Panc1 (cell line): ENCODE data around the gene NASP. TPM values are rescaled to one million over a fixed set of nuclear protein-coding genes. Genes with fewer than 3 reads are reported as not detected.

Experiments used
- ATAC-seq: fragments of 200-7000 bp; cut with Tn5 transposase; 2 replicates; pipeline ENCODE4 v1.9.1; 2020; ENCODE audit warnings: mild to moderate bottlenecking, moderate library complexity
- Bru-seq: library from RNA; stranded (reverse); fragments of 400-500 nt; gene quantifications from one replicate; lab custom pipeline; 2021; lab: Mats Ljungman, UMichigan
- BruChase-seq, 2 experiments: library from RNA; stranded (reverse); fragments of 400-500 nt; gene quantifications; one replicate each; lab custom pipeline; 2021; lab: Mats Ljungman, UMichigan
- BruUV-seq: library from RNA; stranded (reverse); fragments of 400-500 nt; replicated peaks from 2 replicates; lab custom pipeline; 2021; lab: Mats Ljungman, UMichigan
- CTCF ChIA-PET: fragments of 300-600 bp; sonication (Branson Sonifier 250); formaldehyde crosslinking; loops from one replicate; lab custom pipeline; 2022; ENCODE audit warnings: antibody characterized with exemption; lab: Charles Lee
- POLR2A ChIA-PET: fragments of 300-600 bp; sonication (Branson Sonifier 250); formaldehyde crosslinking; loops from one replicate; lab custom pipeline; 2022; ENCODE audit warnings: antibody characterized with exemption; lab: Charles Lee
- DNase-seq: peaks from one replicate; pipeline ENCODE4 v3.0.0-alpha.2; 2010; ENCODE audit warnings: low read depth, low spot score
- H3K27ac ChIP-seq: 2 replicates; pipeline ENCODE4 v1.5.1; 2011; ENCODE audit warnings: mild to moderate bottlenecking, low read length, inconsistent platforms
- H3K27me3 ChIP-seq: fragments of 200-500 bp; sonication (Bioruptor generic); 2 replicates; pipeline ENCODE4 v1.6.0; 2014; ENCODE audit warnings: low read length, inconsistent platforms; ENCODE audit not compliant: control insufficient read depth, insufficient read depth
- H3K36me3 ChIP-seq: fragments of 200-500 bp; sonication (Bioruptor generic); 2 replicates; pipeline ENCODE4 v1.5.1; 2014; ENCODE audit warnings: inconsistent platforms, mild to moderate bottlenecking, low read length, moderate library complexity; ENCODE audit not compliant: control insufficient read depth, insufficient read depth
- H3K4me1 ChIP-seq: 2 replicates; pipeline ENCODE4 v1.5.1; 2011; ENCODE audit warnings: inconsistent platforms, mild to moderate bottlenecking, low read length, moderate library complexity; ENCODE audit not compliant: control insufficient read depth, insufficient read depth
- H3K4me3 ChIP-seq, 2 experiments: 2 replicates each; pipeline ENCODE4 v1.5.1; 2011 to 2012; ENCODE audit warnings: low read depth in 2 of 2, low read length in 2 of 2, mild to moderate bottlenecking in 2 of 2, inconsistent platforms in 1 of 2, moderate library complexity in 1 of 2
- H3K9me3 ChIP-seq: fragments of 200-500 bp; sonication (Bioruptor generic); 2 replicates; pipeline ENCODE4 v1.5.1; 2014; ENCODE audit warnings: low read depth, mild to moderate bottlenecking, inconsistent platforms, low read length, moderate library complexity; ENCODE audit not compliant: control insufficient read depth, insufficient read depth
- POLR2AphosphoS5 ChIP-seq: IDR thresholded peaks from 2 replicates; pipeline ENCODE4 v1.6.1; 2012; ENCODE audit warnings: mild to moderate bottlenecking, low read depth, low read length, moderate library complexity
- SIN3A ChIP-seq: IDR thresholded peaks from 2 replicates; pipeline ENCODE4 v1.6.1; 2012; ENCODE audit warnings: low read depth, mild to moderate bottlenecking, low read length, moderate library complexity, borderline replicate concordance; ENCODE audit not compliant: insufficient read depth
- TCF7L2 ChIP-seq: IDR thresholded peaks from 2 replicates; pipeline ENCODE4 v1.6.1; 2011; ENCODE audit warnings: mild to moderate bottlenecking, low read depth, low read length, inconsistent platforms
- in situ Hi-C: cut with HindIII; loops from 2 replicates; pipeline ENCODE4 v1.10.0; 2016; ENCODE audit warnings: low sequenced_read_pairs, low pct_unique_long_range_greater_than_20kb
- intact Hi-C: fragments of 100-400 bp; cut with micrococcal nuclease; formaldehyde crosslinking; loops from one replicate; pipeline ENCODE4 v1.10.0; 2022; ENCODE audit not compliant: unreplicated experiment
- long read RNA-seq: library from polyadenylated mRNA; unstranded; transcript quantifications from one replicate; pipeline ENCODE4 v2.0.0, GENCODE V29; 2021; ENCODE audit not compliant: unreplicated experiment
- polyA plus RNA-seq: library from polyadenylated mRNA; unstranded; fragments of >200 nt; gene quantifications from one replicate; pipeline ENCODE4 v1.2.1, GENCODE V29; 2012; ENCODE audit warnings: missing spikeins; ENCODE audit not compliant: insufficient read length
- total RNA-seq: library from RNA; stranded (reverse); gene quantifications from one replicate; pipeline ENCODE4 v1.2.1, GENCODE V29; 2021; ENCODE audit not compliant: unreplicated experiment
- TF ChIP-seq, protein P1 (sequence below): fragments of 450-650 bp; IDR thresholded peaks from 2 replicates; pipeline ENCODE4 v1.5.1; 2017; ENCODE audit warnings: mild to moderate bottlenecking

NASP gene, protein sequence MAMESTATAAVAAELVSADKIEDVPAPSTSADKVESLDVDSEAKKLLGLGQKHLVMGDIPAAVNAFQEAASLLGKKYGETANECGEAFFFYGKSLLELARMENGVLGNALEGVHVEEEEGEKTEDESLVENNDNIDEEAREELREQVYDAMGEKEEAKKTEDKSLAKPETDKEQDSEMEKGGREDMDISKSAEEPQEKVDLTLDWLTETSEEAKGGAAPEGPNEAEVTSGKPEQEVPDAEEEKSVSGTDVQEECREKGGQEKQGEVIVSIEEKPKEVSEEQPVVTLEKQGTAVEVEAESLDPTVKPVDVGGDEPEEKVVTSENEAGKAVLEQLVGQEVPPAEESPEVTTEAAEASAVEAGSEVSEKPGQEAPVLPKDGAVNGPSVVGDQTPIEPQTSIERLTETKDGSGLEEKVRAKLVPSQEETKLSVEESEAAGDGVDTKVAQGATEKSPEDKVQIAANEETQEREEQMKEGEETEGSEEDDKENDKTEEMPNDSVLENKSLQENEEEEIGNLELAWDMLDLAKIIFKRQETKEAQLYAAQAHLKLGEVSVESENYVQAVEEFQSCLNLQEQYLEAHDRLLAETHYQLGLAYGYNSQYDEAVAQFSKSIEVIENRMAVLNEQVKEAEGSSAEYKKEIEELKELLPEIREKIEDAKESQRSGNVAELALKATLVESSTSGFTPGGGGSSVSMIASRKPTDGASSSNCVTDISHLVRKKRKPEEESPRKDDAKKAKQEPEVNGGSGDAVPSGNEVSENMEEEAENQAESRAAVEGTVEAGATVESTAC
- 193 TPM for total RNA-seq
- 147 TPM for polyA plus RNA-seq
- percentile 98 among the genes with signal in this experiment for Bru-seq, nascent RNA
- percentile 99 among the genes with signal in this experiment for BruChase-seq, experiment 1, labeled RNA remaining after a 2-hour chase
- BruChase-seq, experiment 2, labeled RNA remaining after a 6-hour chase, result percentile 98 among the genes with signal in this experiment
- long read RNA-seq, transcript NASP-202 (14 exons, 1,538 nt), result major isoform, 51 of 233 reads
- long read RNA-seq, transcript NASP-209 (2 exons, 541 nt), result minor isoform, 23 of 233 reads
- long read RNA-seq, transcript NASP-201 (15 exons, 3,207 nt), result minor isoform, 48 of 233 reads
- long read RNA-seq, transcript NASP-210 (9 exons, 3,659 nt), result minor isoform, 9 of 233 reads
- long read RNA-seq, partial matches to known transcripts, result 72 of 233 reads
- long read RNA-seq, other reads (novel, unspliced or antisense), result 24 of 233 reads

- ChIA-PET CTCF (interaction anchor here (0.7 kb wide), 1 partner anchor 190 kb away, joined by 3 read pairs; no protein-coding TSS in a partner anchor), POLR2A (no interaction called here)
- BruUV-seq, result no TSS peak
- H3K27ac ChIP-seq, result peak within 1 kb of the TSS; percentile 90
- TF ChIP-seq, protein P1, sequence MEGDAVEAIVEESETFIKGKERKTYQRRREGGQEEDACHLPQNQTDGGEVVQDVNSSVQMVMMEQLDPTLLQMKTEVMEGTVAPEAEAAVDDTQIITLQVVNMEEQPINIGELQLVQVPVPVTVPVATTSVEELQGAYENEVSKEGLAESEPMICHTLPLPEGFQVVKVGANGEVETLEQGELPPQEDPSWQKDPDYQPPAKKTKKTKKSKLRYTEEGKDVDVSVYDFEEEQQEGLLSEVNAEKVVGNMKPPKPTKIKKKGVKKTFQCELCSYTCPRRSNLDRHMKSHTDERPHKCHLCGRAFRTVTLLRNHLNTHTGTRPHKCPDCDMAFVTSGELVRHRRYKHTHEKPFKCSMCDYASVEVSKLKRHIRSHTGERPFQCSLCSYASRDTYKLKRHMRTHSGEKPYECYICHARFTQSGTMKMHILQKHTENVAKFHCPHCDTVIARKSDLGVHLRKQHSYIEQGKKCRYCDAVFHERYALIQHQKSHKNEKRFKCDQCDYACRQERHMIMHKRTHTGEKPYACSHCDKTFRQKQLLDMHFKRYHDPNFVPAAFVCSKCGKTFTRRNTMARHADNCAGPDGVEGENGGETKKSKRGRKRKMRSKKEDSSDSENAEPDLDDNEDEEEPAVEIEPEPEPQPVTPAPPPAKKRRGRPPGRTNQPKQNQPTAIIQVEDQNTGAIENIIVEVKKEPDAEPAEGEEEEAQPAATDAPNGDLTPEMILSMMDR, result no peak
- TF ChIP-seq TCF7L2 (peak; percentile 56; the same call in 1 of the 2 replicates), SIN3A (peak; percentile 64; the same call in 1 of the 2 replicates), POLR2AphosphoS5 (peak; percentile 99)
- peaks cover 8% of the 10 kb centered on the region; the same call in 1 of the 2 replicates for H3K4me1 ChIP-seq
- intact Hi-C loops (no loop called here), in situ Hi-C loops (no loop called here)
- H3K4me3 ChIP-seq, result peak within 1 kb of the TSS; percentile 89 to 98
- no peaks in the 10 kb centered on the region for H3K9me3 ChIP-seq
- no peak for DNase-seq
- no peaks in the 10 kb centered on the region for H3K27me3 ChIP-seq
- H3K36me3 ChIP-seq, result peaks cover 2% of the 10 kb centered on the region; the same call in 1 of the 2 replicates
- peak; percentile 87 for ATAC-seq
Observed at GRCh38 chr1:45583666-45584350, at the start of gene NASP. Gene NASP, plus strand, starts transcription at chr1:45584041. Its CDS starts 106 bp downstream, at chr1:45584147.

DNA sequence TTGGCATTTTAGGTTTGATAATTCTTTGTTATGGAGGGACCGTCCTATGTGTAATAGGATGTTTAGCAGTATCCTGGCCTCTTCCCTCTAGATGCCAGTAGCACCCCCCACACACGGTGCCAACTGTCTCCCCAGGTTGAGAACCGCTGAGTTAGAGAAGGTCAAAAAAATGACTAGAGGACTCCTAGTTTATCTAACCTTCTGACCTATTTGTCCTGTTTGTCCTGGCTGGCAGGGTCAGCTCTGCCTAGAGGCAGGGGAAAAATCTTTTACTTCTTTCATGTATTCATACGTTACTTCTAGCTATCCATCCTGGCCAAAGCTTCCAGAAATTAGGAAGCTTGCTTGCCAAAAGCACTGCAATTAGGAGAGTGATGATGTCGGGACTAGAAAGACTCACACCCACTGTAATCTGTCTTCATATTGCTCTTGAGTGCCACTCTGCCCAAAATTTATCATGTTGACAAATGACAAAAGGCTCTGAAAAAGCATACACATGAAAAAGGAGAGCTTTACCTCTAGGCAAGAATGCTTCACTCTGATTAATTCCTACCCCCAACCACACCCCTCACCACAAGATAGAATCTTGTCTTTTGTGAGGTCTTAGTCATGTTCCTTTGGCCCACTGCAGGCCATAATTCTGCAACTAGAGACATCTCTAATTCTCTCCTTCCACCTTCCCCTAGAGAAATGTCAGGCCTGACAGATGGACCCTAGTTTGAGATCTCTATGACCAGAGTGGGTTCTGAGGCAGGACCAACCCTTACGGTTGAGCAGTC is 47.7 kb upstream of the NASP start:
- H3K4me3 ChIP-seq, result no peak overlapping the region
- TF ChIP-seq POLR2AphosphoS5, result no peak
- TF ChIP-seq, protein P1, result no peak
- DNase-seq, result no peak
- H3K27me3 ChIP-seq, result no peaks in the 10 kb centered on the region
- no peaks in the 10 kb centered on the region for H3K36me3 ChIP-seq
- no peaks in the 10 kb centered on the region for H3K9me3 ChIP-seq
- intact Hi-C loops, result no loop called here
- no peak overlapping the region for H3K27ac ChIP-seq
- ChIA-PET CTCF (interaction anchor here (0.6 kb wide), 1 partner anchor 15 kb away, joined by 3 read pairs; no protein-coding TSS in a partner anchor), POLR2A (no interaction called here)
- ATAC-seq, result no peak
- in situ Hi-C loops, result no loop called here
- no peaks in the 10 kb centered on the region for H3K4me1 ChIP-seq
- BruUV-seq, result no TSS peak
